ENCODE data around the gene PHF20. TPM values are rescaled to one million over a fixed set of nuclear protein-coding genes. Genes with fewer than 3 reads are reported as not detected.

The PHF20 gene
- total RNA-seq, 4 donors from 2014 or later = 35.3 to 109 (median 76.5) TPM

DNA sequence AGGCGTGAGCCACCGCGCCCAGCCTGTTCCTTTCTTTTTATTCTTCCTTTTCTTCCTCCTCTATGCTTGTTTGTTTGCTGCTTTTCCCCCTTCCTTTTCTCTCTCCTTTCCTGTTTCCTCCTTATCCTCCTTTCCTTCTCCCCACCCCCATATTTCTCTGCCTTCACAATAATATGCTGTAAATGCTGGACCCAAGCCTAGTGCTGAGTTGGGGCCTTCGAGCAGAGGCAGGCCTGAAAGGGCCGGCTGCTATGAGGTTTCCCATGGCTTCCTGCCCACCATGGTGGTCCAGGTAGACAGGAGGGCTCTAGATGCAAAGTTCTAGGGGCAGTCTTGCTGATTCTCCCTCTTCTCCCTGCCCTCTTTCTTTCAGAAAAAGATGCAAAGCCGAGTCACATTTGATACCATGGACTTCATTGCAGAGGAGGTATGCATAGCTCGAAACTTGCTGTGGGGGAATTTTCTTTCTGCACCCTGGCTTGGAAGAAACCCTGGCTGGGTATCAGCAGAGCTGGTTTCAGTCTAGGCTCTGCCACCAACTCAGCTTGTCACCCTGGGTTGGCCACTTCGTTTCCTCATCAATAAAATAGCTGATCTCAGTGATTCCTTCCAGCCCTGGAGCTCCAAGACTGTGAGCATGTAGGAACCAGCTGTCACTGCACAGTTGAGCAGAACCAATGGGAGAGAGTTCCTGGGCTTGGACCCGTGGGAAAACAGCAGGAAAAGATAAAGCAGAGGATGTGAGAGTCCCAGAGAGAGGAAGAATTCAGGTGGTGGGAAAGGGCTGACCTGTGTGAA, 204.0 kb downstream of the PHF20 start:
- no peak for TF ChIP-seq POLR2A (IDR thresholded peaks at IDR 0.05)
- TF ChIP-seq, protein P1, sequence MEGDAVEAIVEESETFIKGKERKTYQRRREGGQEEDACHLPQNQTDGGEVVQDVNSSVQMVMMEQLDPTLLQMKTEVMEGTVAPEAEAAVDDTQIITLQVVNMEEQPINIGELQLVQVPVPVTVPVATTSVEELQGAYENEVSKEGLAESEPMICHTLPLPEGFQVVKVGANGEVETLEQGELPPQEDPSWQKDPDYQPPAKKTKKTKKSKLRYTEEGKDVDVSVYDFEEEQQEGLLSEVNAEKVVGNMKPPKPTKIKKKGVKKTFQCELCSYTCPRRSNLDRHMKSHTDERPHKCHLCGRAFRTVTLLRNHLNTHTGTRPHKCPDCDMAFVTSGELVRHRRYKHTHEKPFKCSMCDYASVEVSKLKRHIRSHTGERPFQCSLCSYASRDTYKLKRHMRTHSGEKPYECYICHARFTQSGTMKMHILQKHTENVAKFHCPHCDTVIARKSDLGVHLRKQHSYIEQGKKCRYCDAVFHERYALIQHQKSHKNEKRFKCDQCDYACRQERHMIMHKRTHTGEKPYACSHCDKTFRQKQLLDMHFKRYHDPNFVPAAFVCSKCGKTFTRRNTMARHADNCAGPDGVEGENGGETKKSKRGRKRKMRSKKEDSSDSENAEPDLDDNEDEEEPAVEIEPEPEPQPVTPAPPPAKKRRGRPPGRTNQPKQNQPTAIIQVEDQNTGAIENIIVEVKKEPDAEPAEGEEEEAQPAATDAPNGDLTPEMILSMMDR (IDR thresholded peaks at IDR 0.05) = no peak
- DNase-seq = no peak
- no peaks in the 10 kb centered on the region for H3K9me3 ChIP-seq
- H3K27me3 ChIP-seq = no peaks in the 10 kb centered on the region
- H3K4me3 ChIP-seq = no peak overlapping the region
- no peaks in the 10 kb centered on the region for H3K36me3 ChIP-seq
- intact Hi-C loops (cut with DNase I; ENCODE audit: low total_unique reads) = no loop called here
- H3K4me1 ChIP-seq = no peaks in the 10 kb centered on the region
- no peak overlapping the region for H3K27ac ChIP-seq

DNA sequence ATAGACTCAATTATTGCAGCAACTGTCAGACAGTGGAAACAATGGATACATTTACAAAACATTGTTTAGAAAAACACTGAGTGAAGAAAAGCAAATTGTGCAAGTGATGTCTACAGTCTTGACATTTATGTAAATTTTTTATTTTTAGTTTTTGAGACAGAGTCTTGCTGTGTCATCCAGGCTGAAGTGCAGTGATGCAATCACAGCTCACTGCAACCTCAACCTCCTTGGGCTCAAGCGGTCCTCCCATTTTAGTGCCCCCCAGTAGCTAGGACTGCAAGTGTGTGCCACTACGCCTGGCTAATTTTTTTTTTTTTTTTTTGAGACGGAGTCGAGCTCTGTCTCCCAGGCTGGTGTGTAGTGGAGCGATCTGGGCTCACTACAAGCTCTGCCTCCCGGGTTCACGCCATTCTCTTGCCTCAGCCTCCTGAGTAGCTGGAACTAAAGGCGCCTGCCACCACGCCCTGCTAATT, 206.3 kb downstream of the PHF20 start:
- Histone ChIP-seq H3K9me3 (no peaks in the 10 kb centered on the region), H3K27me3 (no peaks in the 10 kb centered on the region), H3K4me1 (no peaks in the 10 kb centered on the region), H3K4me3 (no peak overlapping the region), H3K36me3 (no peaks in the 10 kb centered on the region), H3K27ac (no peak overlapping the region)
- TF ChIP-seq, protein P1 (IDR thresholded peaks at IDR 0.05) = no peak
- no peak for TF ChIP-seq POLR2A (IDR thresholded peaks at IDR 0.05)
- DNase-seq = no peak
- intact Hi-C loops (cut with DNase I; ENCODE audit: low total_unique reads) = no loop called here

DNA sequence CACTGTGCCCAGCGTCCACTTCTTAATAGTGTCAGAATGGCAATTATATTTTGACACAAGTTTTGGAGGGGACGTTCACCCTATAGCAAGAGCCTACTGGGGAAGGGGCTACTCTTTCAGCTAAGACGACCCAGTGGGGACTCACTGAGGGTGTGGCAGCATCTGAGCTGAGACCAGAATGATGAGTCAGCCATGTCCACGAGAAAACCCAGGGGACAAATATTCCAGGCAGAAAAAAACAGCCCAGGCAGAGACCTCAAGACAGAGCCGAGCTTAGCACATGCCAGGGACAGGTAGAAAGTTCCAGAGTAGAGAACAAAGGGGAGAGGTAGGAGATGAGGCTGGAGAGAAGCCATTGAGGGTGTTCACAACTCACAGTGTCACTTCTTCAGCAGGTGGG, 207.7 kb downstream of the PHF20 start:
- intact Hi-C loops (cut with DNase I; ENCODE audit: low total_unique reads) = no loop called here
- no peaks in the 10 kb centered on the region for H3K4me1 ChIP-seq
- H3K27me3 ChIP-seq = no peaks in the 10 kb centered on the region
- TF ChIP-seq, protein P1 (IDR thresholded peaks at IDR 0.05) = no peak
- TF ChIP-seq POLR2A (IDR thresholded peaks at IDR 0.05) = no peak
- no peak for DNase-seq
- H3K27ac ChIP-seq = no peak overlapping the region
- H3K36me3 ChIP-seq = no peaks in the 10 kb centered on the region
- no peak overlapping the region for H3K4me3 ChIP-seq
- H3K9me3 ChIP-seq = no peaks in the 10 kb centered on the region

DNA sequence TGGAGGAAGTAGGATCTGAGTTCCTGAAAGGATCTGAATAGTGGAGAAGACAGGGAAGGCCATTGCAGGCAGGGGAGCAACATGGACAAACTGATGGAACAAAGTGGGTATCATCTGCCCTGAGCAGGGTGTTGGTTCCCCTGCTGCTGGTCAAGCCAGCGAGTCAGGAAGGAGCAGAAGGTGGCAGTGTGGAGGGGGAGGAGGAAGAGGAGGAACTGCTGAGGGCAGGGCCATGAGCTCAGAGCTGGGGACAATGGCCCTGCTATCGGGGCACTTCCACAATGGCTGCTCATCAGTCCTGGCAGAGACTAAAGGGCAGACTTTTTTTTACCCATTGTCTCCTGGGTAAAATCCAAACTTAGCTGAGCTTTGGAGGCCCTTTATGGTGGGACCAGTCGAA, 210.2 kb downstream of the PHF20 start:
- intact Hi-C loops (cut with DNase I; ENCODE audit: low total_unique reads) = no loop called here
- H3K27me3 ChIP-seq = no peaks in the 10 kb centered on the region
- no peak overlapping the region for H3K27ac ChIP-seq
- H3K9me3 ChIP-seq = no peaks in the 10 kb centered on the region
- H3K4me3 ChIP-seq = no peak overlapping the region
- TF ChIP-seq, protein P1 (IDR thresholded peaks at IDR 0.05) = no peak
- no peaks in the 10 kb centered on the region for H3K36me3 ChIP-seq
- DNase-seq = no peak
- H3K4me1 ChIP-seq = no peaks in the 10 kb centered on the region

DNA sequence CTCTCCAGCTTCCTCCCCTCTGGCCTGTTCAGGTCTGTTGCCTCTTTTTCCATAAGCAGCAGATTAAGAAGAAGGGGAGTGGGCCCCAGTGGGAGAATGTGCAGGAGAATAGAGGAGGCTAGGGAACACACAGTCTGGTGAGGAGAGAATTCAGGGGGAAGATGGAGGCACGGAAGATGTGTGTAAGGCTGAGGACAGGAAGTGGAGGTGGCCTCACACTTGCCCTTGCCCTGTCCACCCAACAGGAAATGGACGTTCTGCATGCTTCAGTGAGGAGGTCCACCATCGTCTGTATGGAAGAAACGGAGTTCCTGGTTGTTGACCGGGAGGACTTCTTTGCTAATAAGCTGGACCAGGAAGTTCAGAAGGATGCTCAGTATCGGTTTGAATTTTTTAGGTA, 212.6 kb downstream of the PHF20 start:
- Histone ChIP-seq H3K4me1 (no peaks in the 10 kb centered on the region), H3K4me3 (no peak overlapping the region), H3K36me3 (no peaks in the 10 kb centered on the region), H3K27me3 (no peaks in the 10 kb centered on the region), H3K27ac (no peak overlapping the region), H3K9me3 (no peaks in the 10 kb centered on the region)
- intact Hi-C loops (cut with DNase I; ENCODE audit: low total_unique reads) = no loop called here
- no peak for DNase-seq
- TF ChIP-seq, protein P1 (IDR thresholded peaks at IDR 0.05) = no peak
- no peak for TF ChIP-seq POLR2A (IDR thresholded peaks at IDR 0.05)
